ENCODE data around the gene C9.

C9 gene

GRCh38 chr5:39376293-39376714 is 12.0 kb upstream of the C9 start:
- peak; percentile 35 for DNase-seq (ENCODE audit: low spot score)
- in situ Hi-C loops (cut with MboI; ENCODE audit: low sequenced_read_pairs, unreplicated experiment), result loop anchor here (10.0 kb wide), 1 partner anchor 168 kb away; no protein-coding TSS in a partner anchor
- peak; percentile 56 for TF ChIP-seq CTCF (IDR thresholded peaks at IDR 0.05; ENCODE audit: borderline replicate concordance, control extremely low read depth, extremely low read depth, insufficient read depth, missing control alignments)

GRCh38 chr5:39373791-39374190 is 9.5 kb upstream of the C9 start:
- no peak for DNase-seq (ENCODE audit: low spot score)

GRCh38 chr5:39371367-39371635 is 7.0 kb upstream of the C9 start:
- DNase-seq (ENCODE audit: low spot score), result no peak
- no peak for TF ChIP-seq CTCF (IDR thresholded peaks at IDR 0.05; ENCODE audit: borderline replicate concordance, control extremely low read depth, extremely low read depth, insufficient read depth, missing control alignments)
- in situ Hi-C loops (cut with MboI; ENCODE audit: low sequenced_read_pairs, unreplicated experiment), result loop anchor here (10.0 kb wide), 1 partner anchor 174 kb away; no protein-coding TSS in a partner anchor

More at GRCh38 chr5:39373791-39374190, 9.5 kb upstream of the C9 start:
- no peak for TF ChIP-seq CTCF (IDR thresholded peaks at IDR 0.05; ENCODE audit: borderline replicate concordance, control extremely low read depth, extremely low read depth, insufficient read depth, missing control alignments)
- in situ Hi-C loops (cut with MboI; ENCODE audit: low sequenced_read_pairs, unreplicated experiment), result loop anchor here (10.0 kb wide), 1 partner anchor 171 kb away; no protein-coding TSS in a partner anchor

GRCh38 chr5:39370555-39371366 is 6.5 kb upstream of the C9 start:
- no peak for DNase-seq (ENCODE audit: low spot score)
- in situ Hi-C loops (cut with MboI; ENCODE audit: low sequenced_read_pairs, unreplicated experiment), result loop anchor here (10.0 kb wide), 1 partner anchor 174 kb away; no protein-coding TSS in a partner anchor

GRCh38 chr5:39369123-39369815 is 5.0 kb upstream of the C9 start:
- TF ChIP-seq CTCF (IDR thresholded peaks at IDR 0.05; ENCODE audit: borderline replicate concordance, control extremely low read depth, extremely low read depth, insufficient read depth, missing control alignments), result no peak
- DNase-seq (ENCODE audit: low spot score), result no peak
- in situ Hi-C loops (cut with MboI; ENCODE audit: low sequenced_read_pairs, unreplicated experiment), result no loop called here

More at GRCh38 chr5:39370555-39371366, 6.5 kb upstream of the C9 start:
- TF ChIP-seq CTCF (IDR thresholded peaks at IDR 0.05; ENCODE audit: borderline replicate concordance, control extremely low read depth, extremely low read depth, insufficient read depth, missing control alignments), result no peak

- TF ChIP-seq CTCF (IDR thresholded peaks at IDR 0.05; ENCODE audit: borderline replicate concordance, control extremely low read depth, extremely low read depth, insufficient read depth, missing control alignments), result no peak
- in situ Hi-C loops (cut with MboI; ENCODE audit: low sequenced_read_pairs, unreplicated experiment), result no loop called here
- DNase-seq (ENCODE audit: low spot score), result no peak
These were observed 3.8 kb upstream of the C9 start for GRCh38 chr5:39368116-39368515.

Data from GM13976 (cell line).